Spleen (tissue), 7 donors: Measurements from ENCODE around the gene PKD1L1.

ENCODE experiments used
- POLR2AphosphoS5 ChIP-seq, 3 donors: sonication (generic); formaldehyde crosslinking; IDR thresholded peaks; one replicate each; pipeline ENCODE4 v1.5.1; 2017; ENCODE audit warnings: antibody characterized with exemption in 3 of 3
- TF ChIP-seq, protein P1 (sequence below), 11 experiments: fragments of 200-600 bp in 7 of 11; fragments of 450-650 bp in 4 of 11; sonication (generic) in 4 of 11; IDR thresholded peaks in 8 of 11; conservative IDR thresholded peaks in 3 of 11; 1 replicate in 7 of 11; 2 replicates in 4 of 11; pipeline versions ENCODE4 v1.4.0 to v1.8.0; 2016 to 2021; ENCODE audit warnings: antibody characterized with exemption in 11 of 11, inconsistent platforms in 4 of 11, mild to moderate bottlenecking in 1 of 11
- donor health status: DM: no; HTN: no; CAD: no; lungs with moderate emphysema.
- donor health status: DM: no; HTN: no; CAD: no.
- donor health status: DM: no; HTN: no; CAD: no.

DNA sequence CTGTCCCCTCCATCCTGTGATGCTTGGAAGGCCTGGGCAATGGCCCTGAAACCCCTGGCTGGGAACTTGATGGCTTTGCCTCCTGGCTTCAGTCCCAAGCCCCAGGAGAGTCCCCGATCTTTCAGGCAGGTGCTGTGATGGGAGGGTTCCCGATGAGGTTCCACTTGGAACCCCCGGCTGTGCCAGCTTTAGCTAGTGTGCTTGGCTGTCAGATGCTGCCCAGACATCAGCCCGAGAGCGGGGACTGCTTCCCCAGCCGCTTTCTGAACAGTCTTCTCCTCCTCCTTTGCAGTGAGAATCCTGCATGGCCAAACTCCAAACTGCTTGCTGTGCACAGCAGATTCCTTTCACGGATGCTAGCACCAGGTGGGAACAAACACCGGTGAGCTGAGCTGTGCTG lies 58.1 kb downstream of the PKD1L1 start:
- no peak for TF ChIP-seq POLR2AphosphoS5 (IDR thresholded peaks at IDR 0.05)
- TF ChIP-seq, protein P1, sequence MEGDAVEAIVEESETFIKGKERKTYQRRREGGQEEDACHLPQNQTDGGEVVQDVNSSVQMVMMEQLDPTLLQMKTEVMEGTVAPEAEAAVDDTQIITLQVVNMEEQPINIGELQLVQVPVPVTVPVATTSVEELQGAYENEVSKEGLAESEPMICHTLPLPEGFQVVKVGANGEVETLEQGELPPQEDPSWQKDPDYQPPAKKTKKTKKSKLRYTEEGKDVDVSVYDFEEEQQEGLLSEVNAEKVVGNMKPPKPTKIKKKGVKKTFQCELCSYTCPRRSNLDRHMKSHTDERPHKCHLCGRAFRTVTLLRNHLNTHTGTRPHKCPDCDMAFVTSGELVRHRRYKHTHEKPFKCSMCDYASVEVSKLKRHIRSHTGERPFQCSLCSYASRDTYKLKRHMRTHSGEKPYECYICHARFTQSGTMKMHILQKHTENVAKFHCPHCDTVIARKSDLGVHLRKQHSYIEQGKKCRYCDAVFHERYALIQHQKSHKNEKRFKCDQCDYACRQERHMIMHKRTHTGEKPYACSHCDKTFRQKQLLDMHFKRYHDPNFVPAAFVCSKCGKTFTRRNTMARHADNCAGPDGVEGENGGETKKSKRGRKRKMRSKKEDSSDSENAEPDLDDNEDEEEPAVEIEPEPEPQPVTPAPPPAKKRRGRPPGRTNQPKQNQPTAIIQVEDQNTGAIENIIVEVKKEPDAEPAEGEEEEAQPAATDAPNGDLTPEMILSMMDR (IDR thresholded peaks at IDR 0.05 in 8 of 11, conservative IDR thresholded peaks at IDR 0.05 in 3 of 11), result no peak
